GM21529 (cell line): Measurements from ENCODE around the gene LUZP1.
"Not testable (repeated sequence)": the region's sequence is repeated elsewhere in the genome, so short reads cannot be mapped to it uniquely, and the experiment has no call there.

Experiments
- ATAC-seq: cut with Tn5 transposase; IDR thresholded peaks from one replicate; pipeline ENCODE4 v1.9.1; 2021; ENCODE audit not compliant: unreplicated experiment

The LUZP1 gene

DNA sequence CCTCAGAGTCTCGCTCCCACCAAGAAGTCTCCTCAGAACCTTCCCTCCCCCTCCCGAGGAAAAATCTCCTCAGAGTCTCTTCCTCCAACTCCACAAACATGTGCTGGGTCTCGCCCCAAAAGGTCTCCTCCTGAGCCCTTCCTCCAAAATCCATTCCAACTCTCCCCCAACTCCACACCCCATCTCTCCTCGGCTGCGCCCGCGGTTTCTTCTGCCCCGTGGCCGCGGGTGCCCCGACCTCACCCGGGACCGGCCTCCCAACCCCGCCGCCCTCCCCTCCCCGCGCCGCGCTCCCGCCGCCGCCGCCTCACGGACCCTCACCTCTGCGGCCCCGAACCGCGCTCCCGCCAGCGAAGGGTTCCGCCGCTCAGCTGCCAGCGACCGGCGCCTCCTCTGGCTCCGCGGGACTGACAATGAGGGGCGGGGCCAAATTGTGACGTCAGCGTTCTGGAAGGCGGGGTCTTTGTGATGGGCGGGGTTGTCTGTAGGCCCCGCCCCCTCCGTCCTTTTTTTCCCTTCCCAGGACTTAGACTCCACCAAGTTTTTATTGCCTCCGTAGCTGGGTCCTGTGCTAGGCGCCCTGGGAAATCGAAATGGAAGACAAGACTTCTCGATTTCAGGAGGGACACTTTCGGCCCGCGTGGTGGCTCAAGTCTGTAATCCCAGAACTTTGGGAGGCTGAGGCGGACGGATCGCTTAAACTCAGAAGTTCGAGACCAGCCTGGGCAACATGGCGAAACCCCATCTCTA, at the start of gene LUZP1:
LUZP1 (minus strand) TSS at position 412 of the 750 bp plus-strand sequence.
- peak; percentile 74 for ATAC-seq

DNA sequence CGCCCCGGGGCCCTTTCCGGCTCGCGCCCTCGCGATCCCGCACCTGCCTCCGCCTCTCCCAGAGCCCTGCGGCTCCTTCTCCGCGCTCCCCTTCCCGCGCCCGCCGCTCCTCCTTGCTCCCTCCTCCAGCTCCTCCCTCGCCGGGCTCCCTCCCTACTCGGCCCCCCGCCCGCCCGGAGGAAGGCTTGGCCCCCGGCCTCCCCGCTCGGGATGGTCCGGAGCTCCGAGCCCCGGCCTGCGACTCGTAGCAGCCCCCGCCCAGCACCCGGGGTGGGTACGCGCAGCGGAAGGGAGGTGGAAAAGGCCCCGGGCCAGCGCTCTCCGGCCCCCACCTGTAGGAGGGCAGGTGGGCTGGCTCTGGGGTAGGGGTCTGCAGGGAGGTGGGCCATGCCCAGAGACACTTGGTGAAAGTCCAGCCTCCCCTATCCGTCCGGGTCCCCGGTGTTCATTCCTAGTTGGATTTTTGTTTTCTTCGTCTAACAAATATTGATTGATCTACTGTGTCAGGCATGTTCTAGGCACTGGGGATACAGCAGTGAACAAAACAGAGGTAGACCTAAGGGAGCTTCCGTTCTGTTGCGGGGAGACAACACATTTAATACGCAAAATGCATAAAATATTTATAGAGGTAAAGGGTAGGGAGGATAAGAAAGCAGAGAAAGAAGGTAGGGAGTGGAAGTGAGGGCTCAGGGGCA, 48.9 kb upstream of the LUZP1 start, which contains the start of gene HTR1D:
HTR1D (minus strand) TSS at position 82 of the 695 bp plus-strand sequence. CDS start 23,283 bp downstream, outside the sequence.
- no peak for ATAC-seq

DNA sequence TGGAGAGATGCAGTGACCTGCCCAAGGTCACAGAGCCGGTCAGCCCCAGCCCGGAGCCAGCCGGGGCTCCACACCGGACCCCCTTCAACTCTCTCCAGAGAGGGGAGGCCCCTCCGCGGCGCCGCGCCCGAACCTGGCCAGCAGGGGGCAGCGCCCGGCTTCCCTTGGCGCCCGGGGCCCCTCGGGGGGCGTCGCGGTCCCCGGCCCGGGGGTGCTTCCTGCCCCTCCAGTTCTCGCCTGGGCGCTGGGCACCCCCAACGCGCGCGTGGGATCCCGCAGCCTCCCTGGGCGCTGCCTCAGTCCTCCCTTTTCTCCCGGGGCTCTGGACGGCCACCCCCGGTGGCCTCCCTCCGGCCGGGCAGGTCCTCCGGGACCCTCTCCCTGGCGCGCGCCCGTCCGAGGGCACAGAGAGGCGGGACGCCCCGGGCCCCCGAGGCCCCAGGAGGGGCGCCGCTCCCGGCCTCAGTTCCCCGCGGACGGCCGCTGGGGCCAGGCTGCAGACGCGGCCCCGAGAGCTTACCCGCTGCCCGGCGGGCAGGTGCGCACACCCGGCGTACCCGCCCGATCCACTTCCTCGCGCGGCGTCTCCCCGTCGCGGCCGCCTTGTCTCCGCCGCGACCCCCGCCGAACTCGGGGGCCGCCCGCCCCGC, 48.2 kb upstream of the LUZP1 start:
- ATAC-seq, result no peak

DNA sequence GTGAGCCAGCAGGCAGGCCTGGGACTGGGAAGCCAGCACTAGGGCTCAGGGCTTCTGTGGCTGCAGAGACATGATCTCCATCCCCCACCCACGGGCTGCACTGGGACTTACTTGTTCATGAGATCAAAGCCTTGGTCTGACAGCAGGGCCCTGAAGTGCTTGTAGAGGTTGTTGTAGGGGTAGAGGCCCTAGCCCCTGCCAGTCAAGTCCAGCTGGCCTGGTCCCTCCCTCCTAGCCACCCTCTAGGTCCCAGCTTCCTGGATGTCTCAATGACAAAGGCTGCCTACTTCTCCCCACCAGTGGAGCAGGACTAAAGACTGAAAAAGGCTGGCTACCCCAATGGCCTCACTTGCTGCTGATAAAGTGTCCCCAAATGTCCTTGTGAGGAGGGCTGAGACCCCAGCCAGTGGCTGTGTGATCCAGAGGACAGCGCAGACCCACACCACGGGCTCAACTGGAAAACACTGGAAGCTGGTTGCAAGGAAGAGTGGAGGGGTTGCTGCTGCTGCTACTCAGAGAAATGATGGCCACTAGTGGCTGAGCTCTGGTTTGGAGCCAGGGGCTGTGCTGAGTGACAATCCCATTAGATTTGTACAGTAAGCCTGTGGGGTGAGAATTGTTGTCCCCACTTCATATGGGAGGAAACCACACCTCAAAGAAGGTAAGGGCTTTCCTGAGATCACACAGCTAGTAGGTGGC, 47.2 kb upstream of the LUZP1 start:
- ATAC-seq, result no peak

DNA sequence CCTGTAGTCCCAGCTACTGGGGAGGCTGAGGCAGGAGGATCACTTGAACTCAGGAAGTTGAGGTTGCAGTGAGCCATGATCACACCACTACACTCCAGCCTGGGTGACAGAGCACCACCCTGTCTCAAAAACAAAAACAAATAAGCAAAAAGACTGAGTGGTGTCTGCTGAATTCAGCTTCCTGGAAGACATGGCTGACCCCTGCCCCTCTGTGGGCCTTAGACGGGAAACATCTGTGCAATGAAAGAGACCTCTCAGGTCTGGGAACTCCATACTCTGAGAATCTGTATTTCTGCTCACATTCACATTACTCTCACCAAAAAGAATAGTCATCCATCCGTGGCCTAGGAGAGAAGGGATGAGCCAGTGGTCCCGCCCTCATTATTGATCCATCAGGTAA, 46.6 kb upstream of the LUZP1 start:
- no peak for ATAC-seq

DNA sequence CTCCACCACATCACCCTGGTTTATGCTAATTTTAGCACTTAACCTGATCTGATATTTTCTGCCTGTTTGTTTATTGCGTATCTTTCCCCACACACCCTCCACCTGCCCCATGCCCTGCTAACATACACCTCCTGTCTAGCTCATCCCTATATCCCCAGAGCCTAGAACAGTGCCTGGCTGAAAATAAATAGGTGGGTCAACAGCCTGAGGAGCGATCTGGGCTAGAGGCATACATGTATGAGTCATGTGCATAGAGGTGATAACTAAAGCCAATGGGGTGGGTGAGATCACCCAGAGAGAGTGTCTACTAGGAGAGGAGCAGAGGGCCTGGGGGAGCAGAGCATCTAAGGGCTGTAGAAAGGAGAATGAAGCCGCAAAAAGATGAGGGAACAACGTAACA, 46.0 kb upstream of the LUZP1 start:
- ATAC-seq, result no peak

DNA sequence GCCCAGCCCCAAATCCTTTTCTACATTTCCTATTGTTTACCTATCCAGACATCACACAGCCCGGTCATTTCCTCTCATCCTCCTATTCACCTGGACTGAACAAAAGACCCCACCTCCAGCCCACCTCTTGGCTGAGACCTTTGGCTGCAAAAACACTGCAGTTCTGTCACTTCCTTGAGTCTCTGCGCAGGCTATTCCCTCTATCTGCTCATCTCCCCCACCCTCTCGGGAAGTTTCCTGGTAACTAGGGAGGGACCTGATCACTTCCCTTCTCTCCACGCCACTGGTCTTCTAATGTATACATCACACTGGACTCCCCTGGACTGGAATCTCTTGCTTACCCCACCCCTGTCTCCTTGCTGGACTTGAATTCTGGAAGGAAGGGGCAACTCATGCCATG, 43.3 kb upstream of the LUZP1 start:
- ATAC-seq, result no peak

DNA sequence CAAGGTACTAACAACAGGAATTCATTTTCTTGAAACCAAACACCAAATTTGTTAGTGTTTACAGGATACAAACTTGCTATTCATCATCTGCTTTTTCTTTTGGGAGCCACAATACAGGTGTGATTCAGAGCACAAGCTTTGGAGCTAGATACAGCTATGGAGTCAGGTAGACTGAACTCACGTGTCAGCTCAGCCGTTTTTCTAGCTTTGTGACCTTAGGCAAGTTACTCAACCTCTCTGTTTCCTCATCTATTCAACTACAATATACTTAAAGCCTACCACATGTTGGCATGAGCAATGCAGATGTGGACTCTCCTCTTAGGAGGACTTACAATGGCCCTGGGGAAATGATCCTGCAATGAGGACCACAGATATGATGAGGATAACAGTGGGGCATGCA, 42.3 kb upstream of the LUZP1 start:
- no peak for ATAC-seq

DNA sequence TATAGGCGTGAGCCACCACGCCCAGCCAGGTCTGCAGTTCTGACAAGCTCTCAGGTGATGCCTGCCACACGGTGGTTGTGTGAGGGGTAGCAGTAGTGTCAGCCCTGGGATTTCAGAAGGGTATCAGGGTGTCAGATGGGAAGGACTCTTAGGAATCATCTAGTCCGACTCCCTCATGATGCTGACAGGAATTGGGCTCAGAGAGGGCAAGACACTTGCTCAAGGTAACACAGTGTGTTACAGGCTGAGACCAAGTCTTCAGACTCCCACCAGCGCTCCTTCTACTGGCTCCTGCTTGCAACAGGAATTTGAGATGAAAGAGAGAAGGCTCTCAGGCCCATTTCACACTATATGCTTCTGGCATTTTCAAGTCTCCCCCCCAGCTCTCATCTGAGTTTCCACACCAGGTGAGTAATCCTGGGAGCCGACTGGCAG, 41.7 kb upstream of the LUZP1 start:
- no peak for ATAC-seq

DNA sequence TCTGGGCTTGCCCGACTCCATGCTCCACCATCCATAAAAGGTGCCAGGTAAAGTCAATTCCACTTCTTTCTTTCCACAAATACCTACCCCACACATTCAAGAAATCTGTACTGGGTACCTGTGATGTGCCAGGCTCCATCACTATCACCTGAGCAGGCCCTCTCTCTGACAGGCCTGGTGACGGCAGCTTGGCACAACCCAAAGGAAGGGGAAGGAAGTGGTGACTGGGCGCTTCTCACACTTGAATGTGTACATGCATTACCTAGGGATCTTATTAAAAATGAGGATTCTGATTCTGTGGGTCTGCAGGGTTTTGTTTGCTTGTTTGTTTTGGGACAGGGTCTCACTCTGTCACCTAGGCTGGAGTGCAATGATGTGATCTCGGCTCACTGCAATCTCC, 41.1 kb upstream of the LUZP1 start:
- no peak for ATAC-seq

DNA sequence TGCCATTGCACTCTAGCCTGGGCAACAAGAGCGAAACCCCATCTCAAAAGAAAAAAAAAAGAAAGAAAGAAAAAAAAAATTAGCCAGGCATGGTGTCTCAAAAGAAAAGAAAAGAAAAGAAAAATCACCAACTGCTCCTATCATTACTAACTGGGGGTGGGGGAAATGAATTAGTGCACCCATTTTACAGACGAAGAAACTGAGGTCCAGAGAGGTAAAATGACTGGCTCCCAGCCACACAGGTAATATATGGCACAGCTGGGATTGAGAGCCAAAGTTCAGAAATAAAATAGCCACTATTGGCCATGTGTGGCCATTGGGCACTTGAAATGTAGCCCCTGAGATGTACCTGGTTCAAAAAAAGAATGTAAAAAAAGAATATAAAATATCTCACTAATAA, 39.9 kb upstream of the LUZP1 start:
- no peak for ATAC-seq

DNA sequence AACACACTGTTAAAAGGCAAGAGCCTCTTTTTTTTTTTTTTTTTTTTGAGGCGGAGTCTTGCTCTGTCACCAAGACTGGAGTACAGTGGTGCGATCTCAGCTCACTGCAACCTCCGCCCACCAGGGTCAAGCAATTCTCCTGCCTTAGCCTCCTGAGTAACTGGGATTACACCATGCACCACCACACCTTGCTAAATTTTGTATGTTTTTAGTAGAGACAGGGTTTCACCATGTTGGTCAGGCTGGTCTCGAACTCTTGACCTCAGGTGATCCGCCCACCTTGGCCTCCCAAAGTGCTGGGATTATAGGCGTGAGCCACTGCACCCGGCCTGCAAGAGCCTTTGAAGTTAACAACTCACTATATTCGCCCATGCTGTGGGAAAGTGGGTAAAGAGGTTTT, 39.1 kb upstream of the LUZP1 start:
- not testable (repeated sequence) for ATAC-seq

DNA sequence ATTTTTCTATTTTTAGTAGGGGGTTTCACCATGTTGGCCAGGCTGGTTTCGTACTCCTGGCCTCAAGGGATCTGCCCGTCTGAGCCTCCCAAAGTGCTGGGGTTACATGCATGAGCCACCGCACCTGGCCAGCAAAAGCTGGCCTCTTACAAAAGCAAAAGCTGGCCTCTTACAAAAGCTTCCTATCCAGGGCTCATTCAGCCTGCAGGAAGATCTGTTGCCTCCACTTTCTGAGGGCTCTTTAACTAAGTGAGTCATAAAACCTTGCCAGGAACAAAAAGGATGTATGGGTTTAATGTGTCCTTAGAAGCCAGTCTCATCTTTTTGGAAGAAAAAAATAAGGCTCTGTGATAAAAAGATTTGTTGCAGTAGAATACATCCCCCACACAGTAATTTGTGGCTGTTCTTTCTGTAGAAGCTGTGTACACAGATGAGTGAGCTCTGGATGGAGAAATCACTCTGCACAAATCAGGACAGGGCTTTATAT, 33.6 kb upstream of the LUZP1 start:
- ATAC-seq, result no peak

DNA sequence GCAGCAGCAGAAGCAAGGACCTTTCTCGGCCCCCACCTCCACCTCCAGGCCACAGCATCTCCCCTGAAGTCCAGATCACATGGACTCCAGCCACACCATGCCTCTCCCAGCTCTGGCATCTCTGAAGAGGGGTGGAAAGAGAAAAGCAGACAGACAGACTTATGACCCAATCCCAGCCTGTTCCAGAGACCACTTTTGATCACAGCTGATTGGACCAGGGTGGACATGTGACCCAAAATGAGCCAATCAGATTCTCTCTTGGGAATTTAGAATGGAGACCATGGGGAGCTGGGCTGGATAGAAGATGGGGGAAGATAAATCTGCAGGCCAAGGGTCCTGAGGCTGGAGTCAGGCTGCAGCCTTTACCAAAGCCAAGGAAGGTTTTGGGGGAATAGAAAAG, 32.2 kb upstream of the LUZP1 start:
- ATAC-seq, result no peak

DNA sequence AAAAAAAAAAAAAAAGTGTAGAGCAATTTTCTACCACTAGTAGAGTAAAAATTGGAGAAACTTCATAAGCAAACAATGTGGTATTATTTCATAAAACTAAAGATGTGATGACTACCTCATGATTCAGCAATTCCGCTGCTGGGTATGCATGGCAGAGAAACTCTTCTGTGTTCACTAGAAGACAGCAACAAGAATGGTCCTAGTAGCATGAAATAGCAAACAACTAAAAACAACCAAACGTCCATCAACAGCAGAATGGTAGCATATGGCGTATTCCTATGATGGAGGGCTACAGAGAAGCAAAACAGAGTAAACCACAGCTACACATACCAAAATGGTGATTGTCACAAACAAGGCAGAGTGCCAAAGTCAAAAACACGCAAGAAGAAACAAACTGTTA, 29.7 kb upstream of the LUZP1 start:
- ATAC-seq, result no peak

DNA sequence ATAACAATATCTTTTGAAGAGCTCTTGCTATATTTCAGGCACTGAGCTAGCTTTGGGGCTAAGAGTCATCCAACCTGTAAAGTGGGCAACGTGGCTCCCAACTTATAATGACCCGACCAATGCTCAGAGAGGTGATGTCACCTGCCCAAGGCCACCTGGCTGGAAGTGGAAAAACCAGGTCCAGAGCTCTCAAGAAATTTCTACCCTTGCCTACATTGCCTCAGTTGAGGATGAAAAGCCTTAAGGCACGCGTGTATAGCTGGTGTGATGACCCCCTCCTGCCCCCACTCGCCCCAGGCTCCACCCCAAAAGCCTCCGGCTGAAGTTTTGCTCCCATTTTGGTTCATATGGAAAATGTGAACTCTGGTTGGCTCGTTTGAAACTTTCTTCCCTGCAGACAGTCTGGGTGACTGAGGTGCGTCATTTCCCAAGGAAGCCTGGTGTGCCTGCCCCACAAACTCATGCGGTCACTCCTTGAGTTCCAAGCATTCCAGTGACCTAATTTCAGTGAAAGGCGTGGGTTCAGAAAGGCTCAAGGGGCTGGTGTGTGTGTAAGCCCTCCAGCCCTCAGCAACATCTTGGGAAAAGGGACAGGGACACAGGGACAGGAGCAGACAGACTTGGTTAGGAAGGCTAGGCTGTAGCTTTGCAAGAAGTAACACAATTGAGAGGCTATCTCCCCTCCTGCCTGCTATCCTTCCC, 28.1 kb upstream of the LUZP1 start:
- ATAC-seq, result no peak

DNA sequence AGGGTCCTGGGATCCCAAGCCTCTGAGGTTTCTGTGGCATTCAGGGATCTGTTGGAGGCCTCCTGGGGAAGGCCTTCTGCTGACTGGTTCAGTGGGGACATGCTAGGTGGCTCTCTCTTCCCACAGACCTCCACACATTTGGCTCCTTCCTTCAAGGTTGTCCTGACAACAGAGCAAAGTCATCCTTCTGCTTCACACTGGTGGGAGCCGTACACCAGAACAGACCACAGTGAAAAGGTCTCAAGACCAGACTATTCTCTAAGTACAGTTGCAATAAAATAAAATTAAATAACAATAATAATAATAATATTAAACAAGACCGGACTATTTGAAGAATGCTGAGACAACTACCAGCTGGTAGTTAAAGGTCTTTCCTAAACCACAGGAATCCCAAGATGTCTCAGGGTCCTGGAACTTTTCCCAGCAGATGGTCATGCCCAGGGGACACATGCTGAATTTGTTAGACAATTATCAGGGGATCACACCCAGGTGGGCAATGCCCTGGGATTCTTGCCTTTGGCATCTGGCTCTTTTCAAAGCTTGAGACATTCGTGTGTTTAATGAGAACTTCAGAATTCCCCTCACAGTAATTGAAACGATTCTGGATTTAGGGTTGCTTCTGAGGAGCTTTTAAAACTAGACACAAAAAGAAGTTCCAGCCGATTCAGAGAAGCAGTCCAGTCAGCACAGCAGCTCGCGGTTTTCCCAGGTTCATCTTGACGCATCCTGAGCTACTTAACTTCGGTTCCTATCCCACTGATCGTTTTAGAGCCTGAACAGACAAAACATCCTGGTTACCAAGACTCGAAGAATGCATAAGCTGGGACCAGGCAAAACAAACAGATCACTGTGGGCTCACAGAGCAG, 25.7 kb upstream of the LUZP1 start:
- ATAC-seq, result no peak

DNA sequence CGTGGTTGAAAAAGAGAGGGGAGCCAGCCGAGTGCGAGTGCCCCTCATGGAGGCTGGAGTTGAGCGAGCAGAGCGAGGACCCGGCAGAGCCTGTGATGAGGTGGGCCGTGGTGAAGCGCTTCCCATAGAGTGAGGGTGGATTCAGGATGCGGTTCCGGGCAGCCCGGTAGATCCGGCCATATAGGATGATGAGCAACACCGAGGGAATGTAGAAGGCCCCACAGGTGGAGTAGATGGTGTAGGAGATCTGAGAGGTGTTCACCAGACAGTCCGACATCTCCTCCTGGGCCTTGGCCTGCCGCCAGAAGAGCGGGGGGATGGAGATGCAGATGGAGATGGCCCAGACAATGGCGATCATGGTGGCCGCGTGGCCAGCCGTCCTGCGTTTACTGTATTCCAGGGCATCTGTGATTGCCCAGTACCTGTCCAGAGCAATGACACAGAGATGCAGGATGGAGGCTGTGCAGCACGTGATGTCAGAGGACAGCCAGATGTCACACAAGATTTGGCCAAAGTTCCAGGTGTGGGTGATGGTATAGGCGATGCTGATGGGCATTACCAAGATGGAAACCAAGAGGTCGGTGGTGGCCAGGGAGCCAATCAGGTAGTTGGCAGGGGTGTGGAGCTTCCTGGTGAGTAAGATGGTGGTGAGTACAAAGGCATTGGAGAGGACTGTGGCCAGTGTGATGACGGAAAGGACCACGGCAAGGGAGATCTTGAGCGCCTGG, 24.9 kb upstream of the LUZP1 start:
- ATAC-seq, result no peak

DNA sequence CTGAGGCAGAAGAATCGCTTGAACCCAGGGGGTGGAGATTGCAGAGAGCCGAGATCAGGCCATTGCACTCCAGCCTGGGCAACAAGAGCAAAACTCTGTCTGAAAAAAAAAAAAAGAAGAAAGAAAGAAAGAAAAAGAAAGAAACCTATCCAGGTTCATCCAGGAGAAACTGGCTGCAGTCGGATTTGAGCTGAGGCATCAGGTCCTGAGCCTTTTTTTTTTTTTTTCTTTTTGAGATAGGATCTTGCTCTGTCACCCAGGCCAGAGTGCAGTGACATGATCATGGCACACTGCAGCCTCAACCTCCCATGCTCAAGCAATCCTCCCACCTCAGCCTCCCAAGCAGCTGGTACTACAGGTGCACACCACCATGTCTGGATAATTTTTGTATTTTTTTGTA, 22.5 kb upstream of the LUZP1 start:
- ATAC-seq, result no peak
